Measurements from ENCODE around the gene LEFTY1.
"Not testable (repeated sequence)": the region's sequence is repeated elsewhere in the genome, so short reads cannot be mapped to it uniquely, and the experiment has no call there.

Gene LEFTY1

GRCh38 chr1:225888898-225889601 lies at the start of gene LEFTY1:
Gene LEFTY1, minus strand, starts transcription at chr1:225889146. Its CDS starts 80 bp downstream, at chr1:225889066.
- Histone ChIP-seq H3K9me3 (ENCODE audit: insufficient read depth, low read length, severe bottlenecking) (no peaks in the 10 kb centered on the region), H4K20me1 (ENCODE audit: insufficient read depth, low read length) (no peaks in the 10 kb centered on the region), H3K36me3 (ENCODE audit: insufficient read depth, low read length) (no peaks in the 10 kb centered on the region), H3K9ac (ENCODE audit: low read depth, low read length) (no peak within 1 kb of the TSS), H3K4me1 (ENCODE audit: insufficient read depth, low read length) (no peaks in the 10 kb centered on the region), H3K4me3 (ENCODE audit: low read depth in 1 of 2, low read length in 2 of 2) (no peak within 1 kb of the TSS), H3K27ac (ENCODE audit: low read length) (no peak within 1 kb of the TSS), H3K27me3 (ENCODE audit: insufficient read depth, low read length, poor library complexity) (no peaks in the 10 kb centered on the region), H3K4me2 (ENCODE audit: insufficient read depth, low read length) (no peak within 1 kb of the TSS), H3K79me2 (ENCODE audit: insufficient read depth, low read length) (no peaks in the 10 kb centered on the region), H2AFZ (ENCODE audit: low read depth, low read length) (no peak within 1 kb of the TSS)
- DNase-seq = no peak
- TF ChIP-seq CTCF (IDR thresholded peaks at IDR 0.05; ENCODE audit: borderline replicate concordance, extremely low read depth, low read length, poor library complexity, severe bottlenecking) (no peak), EZH2 (IDR thresholded peaks at IDR 0.05; ENCODE audit: borderline replicate concordance, low read depth, low read length, severe bottlenecking) (no peak)
- 0 out of 3 replicates have a peak, but pooled peaks have one; percentile 27 for ATAC-seq (ENCODE audit: insufficient read depth, low read depth)

GRCh38 chr1:225937048-225937968 lies 48.4 kb upstream of the LEFTY1 start:
- H3K4me1 ChIP-seq (ENCODE audit: insufficient read depth, low read length) = no peaks in the 10 kb centered on the region
- H3K27ac ChIP-seq (ENCODE audit: low read length) = no peak overlapping the region
- H3K4me3 ChIP-seq (ENCODE audit: low read depth in 1 of 2, low read length in 2 of 2) = no peak overlapping the region
- H3K4me2 ChIP-seq (ENCODE audit: insufficient read depth, low read length) = no peak overlapping the region
- TF ChIP-seq CTCF (IDR thresholded peaks at IDR 0.05; ENCODE audit: borderline replicate concordance, extremely low read depth, low read length, poor library complexity, severe bottlenecking) (no peak), EZH2 (IDR thresholded peaks at IDR 0.05; ENCODE audit: borderline replicate concordance, low read depth, low read length, severe bottlenecking) (no peak)
- no peaks in the 10 kb centered on the region for H3K36me3 ChIP-seq (ENCODE audit: insufficient read depth, low read length)
- H3K79me2 ChIP-seq (ENCODE audit: insufficient read depth, low read length) = no peaks in the 10 kb centered on the region
- DNase-seq = no peak
- no peak for ATAC-seq (ENCODE audit: insufficient read depth, low read depth)
- H3K9me3 ChIP-seq (ENCODE audit: insufficient read depth, low read length, severe bottlenecking) = no peaks in the 10 kb centered on the region
- no peaks in the 10 kb centered on the region for H4K20me1 ChIP-seq (ENCODE audit: insufficient read depth, low read length)
- H2AFZ ChIP-seq (ENCODE audit: low read depth, low read length) = no peak overlapping the region
- H3K27me3 ChIP-seq (ENCODE audit: insufficient read depth, low read length, poor library complexity) = no peaks in the 10 kb centered on the region
- no peak overlapping the region for H3K9ac ChIP-seq (ENCODE audit: low read depth, low read length)

GRCh38 chr1:225936523-225936922 lies 47.6 kb upstream of the LEFTY1 start:
- no peak overlapping the region for H3K4me2 ChIP-seq (ENCODE audit: insufficient read depth, low read length)
- TF ChIP-seq CTCF (IDR thresholded peaks at IDR 0.05; ENCODE audit: borderline replicate concordance, extremely low read depth, low read length, poor library complexity, severe bottlenecking) (no peak), EZH2 (IDR thresholded peaks at IDR 0.05; ENCODE audit: borderline replicate concordance, low read depth, low read length, severe bottlenecking) (no peak)
- DNase-seq (no peak), ATAC-seq (ENCODE audit: insufficient read depth, low read depth) (no peak)
- no peak overlapping the region for H2AFZ ChIP-seq (ENCODE audit: low read depth, low read length)
- H3K9me3 ChIP-seq (ENCODE audit: insufficient read depth, low read length, severe bottlenecking) = no peaks in the 10 kb centered on the region
- H3K27ac ChIP-seq (ENCODE audit: low read length) = no peak overlapping the region
- H4K20me1 ChIP-seq (ENCODE audit: insufficient read depth, low read length) = no peaks in the 10 kb centered on the region
- no peaks in the 10 kb centered on the region for H3K79me2 ChIP-seq (ENCODE audit: insufficient read depth, low read length)
- H3K9ac ChIP-seq (ENCODE audit: low read depth, low read length) = no peak overlapping the region
- no peaks in the 10 kb centered on the region for H3K36me3 ChIP-seq (ENCODE audit: insufficient read depth, low read length)
- H3K4me1 ChIP-seq (ENCODE audit: insufficient read depth, low read length) = no peaks in the 10 kb centered on the region
- H3K27me3 ChIP-seq (ENCODE audit: insufficient read depth, low read length, poor library complexity) = no peaks in the 10 kb centered on the region
- no peak overlapping the region for H3K4me3 ChIP-seq (ENCODE audit: low read depth in 1 of 2, low read length in 2 of 2)

- not testable (repeated sequence) for H4K20me1 ChIP-seq (ENCODE audit: insufficient read depth, low read length); H3K4me2 ChIP-seq (ENCODE audit: insufficient read depth, low read length); H3K27ac ChIP-seq (ENCODE audit: low read length); H3K4me1 ChIP-seq (ENCODE audit: insufficient read depth, low read length); H3K9ac ChIP-seq (ENCODE audit: low read depth, low read length); H3K4me3 ChIP-seq (ENCODE audit: low read depth in 1 of 2, low read length in 2 of 2); DNase-seq; H3K9me3 ChIP-seq (ENCODE audit: insufficient read depth, low read length, severe bottlenecking); H3K79me2 ChIP-seq (ENCODE audit: insufficient read depth, low read length); H3K36me3 ChIP-seq (ENCODE audit: insufficient read depth, low read length); H2AFZ ChIP-seq (ENCODE audit: low read depth, low read length); ATAC-seq (ENCODE audit: insufficient read depth, low read depth); H3K27me3 ChIP-seq (ENCODE audit: insufficient read depth, low read length, poor library complexity)
These were observed 47.1 kb upstream of the LEFTY1 start for GRCh38 chr1:225936086-225936485.

All from DND-41 (cell line).